HG03095 (cell line): ENCODE data around the gene VN1R5.
"Not testable (repeated sequence)": the region's sequence is repeated elsewhere in the genome, so short reads cannot be mapped to it uniquely, and the experiment has no call there.

Experiments used
- ATAC-seq: cut with Tn5 transposase; IDR thresholded peaks from one replicate; pipeline ENCODE4 v1.9.1; 2021; ENCODE audit warnings: moderate library complexity; ENCODE audit not compliant: unreplicated experiment

The VN1R5 gene

DNA sequence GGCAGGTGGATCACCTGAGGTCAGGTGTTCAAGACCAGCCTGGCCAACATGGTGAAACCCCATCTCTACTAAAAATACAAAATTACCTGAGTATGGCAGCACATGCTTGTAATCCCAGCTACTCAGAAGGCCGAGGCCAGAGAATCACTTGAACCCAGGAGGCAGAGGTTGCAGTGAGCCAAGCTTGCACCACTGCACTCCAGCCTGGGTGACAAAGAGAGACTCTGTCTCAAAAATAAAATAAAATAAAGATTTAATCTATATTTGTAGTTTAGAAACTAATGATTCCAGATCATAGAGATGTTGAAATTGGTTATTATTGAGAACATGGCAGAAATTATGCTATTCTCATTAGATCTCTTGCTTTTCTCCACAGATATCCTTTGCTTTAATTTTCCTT lies at the start of gene VN1R5:
TSS of gene VN1R5 (plus strand) at position 301 of the 400 bp plus-strand sequence.
- ATAC-seq = not testable (repeated sequence)

DNA sequence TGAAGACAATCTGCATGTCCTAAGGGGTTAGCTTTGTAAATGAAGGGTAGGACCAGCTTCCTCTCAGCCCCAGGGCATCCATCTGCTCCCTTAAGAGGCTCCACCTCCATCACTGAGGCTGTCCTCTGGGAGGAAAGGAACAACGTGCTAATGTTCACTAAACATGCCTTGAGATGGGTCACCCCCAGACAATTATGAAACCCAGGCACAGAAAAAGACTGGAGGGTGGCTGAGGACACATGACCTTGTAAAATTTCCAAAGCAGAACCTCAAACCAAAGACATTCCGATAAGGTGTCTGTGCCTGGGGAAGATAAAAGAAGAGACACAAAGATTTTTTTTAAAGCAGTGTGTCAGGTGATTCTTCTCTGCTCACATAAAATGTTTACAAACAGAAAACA lies 46.5 kb upstream of the VN1R5 start:
- ATAC-seq = no peak

DNA sequence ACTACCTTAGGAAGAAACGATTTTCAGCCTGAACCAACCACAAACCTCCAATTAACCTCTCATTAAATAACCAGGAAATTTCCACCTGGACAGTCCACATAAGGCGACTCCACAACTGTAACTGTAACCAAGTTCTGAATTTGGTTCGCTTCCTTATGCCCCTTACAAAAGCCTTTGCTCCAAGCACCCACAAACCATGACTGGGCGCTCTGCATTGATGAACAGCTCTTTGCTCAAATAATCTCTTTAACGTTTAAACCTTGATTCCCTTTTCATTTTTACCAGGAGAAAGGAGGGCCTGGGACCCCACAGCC lies 45.9 kb upstream of the VN1R5 start:
- peak; percentile 4 for ATAC-seq

GRCh38 chr1:247210376-247211117 lies 45.3 kb upstream of the VN1R5 start:
- peak; percentile 92 for ATAC-seq

DNA sequence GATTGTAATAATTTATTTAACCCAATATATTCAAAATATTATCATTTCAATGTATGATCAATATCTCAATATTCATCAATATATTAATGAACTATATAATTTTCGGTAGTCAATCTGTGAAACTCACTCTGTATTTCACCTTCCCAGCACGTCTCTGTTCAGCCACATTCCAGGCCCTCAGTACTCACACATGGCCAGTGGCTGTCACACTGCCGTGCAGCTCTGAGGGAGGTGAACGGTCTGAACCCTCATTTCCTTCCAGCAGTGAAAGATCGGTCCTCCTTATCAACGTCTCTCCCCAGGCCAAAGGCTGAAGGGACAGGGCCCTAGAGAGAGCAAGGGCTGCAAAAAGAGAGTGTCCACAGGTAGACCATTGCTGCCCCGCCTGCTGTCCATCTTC lies 44.5 kb upstream of the VN1R5 start:
- no peak for ATAC-seq

DNA sequence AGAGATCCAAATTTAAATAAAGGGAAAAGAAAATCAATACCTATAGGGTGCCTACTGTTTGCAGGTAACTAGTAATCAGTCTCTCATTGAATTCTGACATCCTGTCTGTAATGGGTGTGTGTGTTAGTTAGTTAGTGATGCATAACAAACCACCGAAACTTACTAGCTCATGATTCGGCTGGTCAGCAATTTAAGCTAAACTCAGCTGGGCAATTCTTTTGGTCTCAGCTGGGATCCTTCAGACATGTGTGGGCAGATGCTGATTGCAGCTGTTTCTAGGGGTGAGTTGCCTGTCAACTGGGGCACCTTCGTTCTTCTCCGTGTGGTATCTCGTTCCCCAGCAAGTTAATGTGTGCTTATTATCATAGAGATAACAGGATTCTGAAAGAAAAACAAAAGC lies 43.9 kb upstream of the VN1R5 start:
- peak; percentile 59 for ATAC-seq

DNA sequence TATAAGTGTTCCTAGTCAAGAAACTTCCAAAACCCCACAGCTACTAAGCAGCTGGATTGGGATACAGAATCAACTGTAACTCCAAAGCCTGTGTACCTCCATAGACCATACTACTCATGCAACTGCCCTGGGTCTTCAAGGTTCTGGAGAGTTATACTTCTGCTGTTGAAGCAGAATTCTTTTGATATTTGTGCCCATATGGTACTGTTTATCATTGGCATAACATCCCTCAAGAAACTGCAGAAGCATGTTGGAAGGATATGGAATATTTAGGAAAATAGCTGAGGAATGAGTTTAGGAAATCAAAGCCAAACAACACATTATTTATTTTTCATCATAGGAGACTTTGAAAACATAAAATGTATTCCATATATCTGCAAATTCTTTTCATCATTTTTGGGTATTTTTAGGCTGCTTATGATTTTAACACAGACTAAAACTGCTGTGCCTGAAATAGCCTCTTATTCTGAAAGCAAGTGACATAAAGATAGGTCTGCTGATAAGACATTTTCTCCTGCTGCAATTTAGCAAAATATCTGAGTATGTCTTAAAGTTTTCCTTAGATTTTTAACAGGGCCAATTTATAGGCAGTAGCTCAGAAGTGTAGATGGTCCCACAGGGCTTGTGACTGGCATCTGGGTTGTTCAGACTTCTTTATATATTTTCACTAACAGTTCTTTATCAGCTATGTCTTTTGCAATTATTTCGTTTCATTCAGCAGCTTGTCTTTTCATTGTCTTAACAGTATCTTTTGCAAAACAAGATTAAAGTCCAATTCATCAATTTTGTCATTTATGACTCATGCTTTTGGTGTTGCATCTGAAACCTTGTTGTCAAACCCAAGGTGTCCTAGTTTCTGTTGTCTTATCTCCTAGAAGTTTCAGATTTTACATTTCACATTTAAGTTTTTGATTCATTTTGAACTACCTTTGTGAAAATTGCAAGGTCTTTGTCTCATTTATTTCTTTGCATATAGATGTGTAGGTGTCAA lies 43.0 kb upstream of the VN1R5 start:
- no peak for ATAC-seq

- no peak for ATAC-seq
Measured at GRCh38 chr1:247216261-247216660, 39.6 kb upstream of the VN1R5 start.

- no peak for ATAC-seq
Measured at GRCh38 chr1:247218121-247218651, 37.7 kb upstream of the VN1R5 start.

DNA sequence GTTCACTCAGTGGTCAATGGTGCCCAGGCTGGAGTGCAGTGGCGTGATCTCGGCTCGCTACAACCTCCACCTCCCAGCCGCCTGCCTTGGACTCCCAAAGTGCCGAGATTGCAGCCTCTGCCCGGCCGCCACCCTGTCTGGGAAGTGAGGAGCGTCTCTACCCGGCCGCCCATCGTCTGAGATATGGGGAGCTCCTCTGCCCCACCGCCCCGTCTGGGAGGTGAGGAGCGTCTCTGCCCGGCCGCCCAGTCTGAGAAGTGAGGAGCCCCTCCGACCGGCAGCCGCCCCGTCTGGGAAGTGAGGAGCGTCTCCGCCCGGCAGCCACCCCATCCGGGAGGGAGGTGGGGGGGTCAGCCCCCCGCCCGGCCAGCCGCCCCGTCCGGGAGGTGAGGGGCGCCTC lies 35.6 kb upstream of the VN1R5 start:
- ATAC-seq = not testable (repeated sequence)

- ATAC-seq = no peak
Measured at GRCh38 chr1:247222840-247223239, 33.0 kb upstream of the VN1R5 start.

GRCh38 chr1:247224822-247225221 lies 31.1 kb upstream of the VN1R5 start:
- ATAC-seq = no peak

GRCh38 chr1:247228133-247228532 lies 27.7 kb upstream of the VN1R5 start:
- no peak for ATAC-seq

DNA sequence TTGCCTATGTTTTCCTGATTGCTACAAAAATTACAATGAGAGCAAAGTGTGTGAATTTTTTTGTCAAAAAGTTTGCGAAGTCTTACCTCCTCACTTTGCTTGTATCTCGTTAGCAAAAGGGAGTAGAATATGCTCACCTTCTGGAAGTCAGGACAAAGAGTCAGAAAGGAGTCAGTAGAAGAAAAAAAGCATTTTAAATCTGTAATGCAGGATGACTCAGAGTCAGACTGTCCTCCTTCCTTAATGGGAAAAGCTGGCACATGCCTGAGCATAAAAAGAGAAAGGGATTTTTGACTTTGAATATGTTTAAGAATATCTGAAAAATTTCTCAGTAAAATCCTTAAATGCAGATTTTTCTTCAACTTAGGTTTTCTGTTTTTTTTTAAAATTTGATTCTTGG lies 14.2 kb upstream of the VN1R5 start:
- no peak for ATAC-seq

DNA sequence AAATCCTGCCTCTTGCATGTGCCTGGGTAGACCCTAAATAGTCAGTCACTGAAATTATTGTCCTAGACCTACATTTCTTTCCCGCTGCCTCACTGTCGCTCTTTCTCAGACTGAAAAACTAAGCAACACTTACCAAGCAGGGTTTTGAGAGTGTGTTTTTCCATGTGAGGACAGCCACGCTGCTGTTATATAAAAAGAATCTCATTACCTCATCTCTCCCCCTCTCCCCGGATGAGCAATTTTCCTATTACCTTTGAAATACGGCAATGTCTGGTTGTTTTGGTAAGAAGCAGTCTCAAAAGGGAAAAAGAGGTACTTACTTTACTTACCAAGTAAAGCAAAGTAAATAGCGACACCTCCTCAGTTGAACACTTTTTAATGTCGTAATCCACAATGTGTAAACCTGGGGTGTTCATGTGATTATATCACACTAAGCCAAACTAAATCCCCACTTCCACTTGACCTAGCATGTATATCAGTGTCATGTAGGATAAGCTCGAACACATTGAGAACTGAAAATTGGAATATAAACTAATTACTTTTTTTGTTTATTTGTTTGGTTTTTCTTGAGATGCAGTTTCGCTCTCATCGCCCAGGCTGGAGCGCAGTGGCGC lies 12.2 kb upstream of the VN1R5 start:
- ATAC-seq = no peak

DNA sequence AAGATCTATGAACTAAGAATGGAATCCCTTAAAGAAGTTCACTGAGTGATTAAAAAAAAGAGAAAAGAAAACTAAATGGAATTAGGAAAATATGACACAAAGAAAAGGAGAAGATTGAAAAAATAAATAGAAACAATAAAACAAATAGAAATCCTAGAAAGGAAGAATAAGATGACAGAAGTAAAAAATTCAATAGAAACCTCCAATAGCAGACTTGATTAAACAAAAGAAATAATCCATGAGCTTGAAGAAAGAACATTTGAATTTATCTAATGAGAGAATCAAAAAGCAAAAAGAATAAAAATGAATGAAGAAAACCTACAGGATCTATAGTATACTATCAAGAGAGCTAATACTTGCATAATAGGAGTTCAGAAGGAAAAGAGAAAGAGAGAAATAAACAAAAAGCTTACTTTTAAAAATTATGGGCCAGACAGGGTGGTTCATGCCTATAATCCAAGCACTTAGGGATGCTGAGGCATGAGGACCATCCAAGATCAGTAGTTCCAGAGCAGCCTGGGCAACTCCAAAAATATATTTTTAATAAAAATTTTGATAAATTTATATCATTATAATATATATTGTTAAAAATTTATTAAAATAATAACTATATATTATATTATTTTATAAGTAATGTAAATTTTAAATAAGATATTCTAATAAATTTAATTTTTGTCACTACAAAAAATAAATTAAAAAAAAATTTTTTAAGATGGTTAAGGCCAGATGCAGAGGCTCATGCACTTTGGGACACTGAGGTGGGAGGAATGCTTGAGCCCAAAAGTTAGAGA lies 9.4 kb upstream of the VN1R5 start:
- no peak for ATAC-seq

DNA sequence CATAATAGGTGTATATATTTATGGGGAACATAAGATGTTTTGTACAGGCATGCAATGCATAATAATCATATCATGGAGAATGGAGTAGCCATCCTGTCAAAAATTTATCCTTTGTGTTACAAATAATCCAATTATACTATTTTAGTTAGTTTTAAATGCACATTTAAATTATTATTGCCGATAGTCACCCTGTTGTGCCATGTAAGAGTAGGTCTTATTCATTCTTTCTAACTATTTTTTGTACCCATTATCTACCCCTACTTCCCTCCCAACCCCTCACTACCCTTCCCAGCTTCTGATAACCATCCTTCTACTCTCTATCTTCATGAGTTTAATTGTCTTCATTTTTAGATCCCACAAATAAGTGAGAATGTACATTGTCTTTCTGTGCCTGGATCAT lies 8.3 kb upstream of the VN1R5 start:
- no peak for ATAC-seq

GRCh38 chr1:247266053-247266452 lies 10.2 kb downstream of the VN1R5 start:
- no peak for ATAC-seq

GRCh38 chr1:247268390-247269045 lies 12.6 kb downstream of the VN1R5 start:
- ATAC-seq = no peak

GRCh38 chr1:247269133-247269532 lies 13.3 kb downstream of the VN1R5 start:
- no peak for ATAC-seq
